ENCODE data around the gene C9orf85. TPM values are rescaled to one million over a fixed set of nuclear protein-coding genes. Genes with fewer than 3 reads are reported as not detected.

Gene C9orf85
- total and polyA plus RNA-seq, 7 donors, result 8.8 to 40.0 (median 13.3) TPM

GRCh38 chr9:71924576-71924975 lies 13.1 kb downstream of the C9orf85 start:
- H3K4me3 ChIP-seq, result no peak overlapping the region
- H3K36me3 ChIP-seq, result no peaks in the 10 kb centered on the region
- no peak overlapping the region for H3K27ac ChIP-seq
- intact Hi-C loops (cut with DNase I), result no loop called here
- H3K4me1 ChIP-seq, result peaks cover 0 to 10% (median 2%) of the 10 kb centered on the region in 4 donors
- DNase-seq, result no peak
- no peaks in the 10 kb centered on the region for H3K9me3 ChIP-seq
- H3K27me3 ChIP-seq, result no peaks in the 10 kb centered on the region
- TF ChIP-seq POLR2A (IDR thresholded peaks at IDR 0.05) (no peak), EP300 (IDR thresholded peaks at IDR 0.05) (no peak), POLR2AphosphoS5 (IDR thresholded peaks at IDR 0.05) (no peak), CTCF (IDR thresholded peaks at IDR 0.05) (no peak)

GRCh38 chr9:71925834-71926233 lies 14.4 kb downstream of the C9orf85 start:
- Histone ChIP-seq H3K9me3 (no peaks in the 10 kb centered on the region), H3K27me3 (no peaks in the 10 kb centered on the region), H3K4me1 (peaks cover 0 to 15% (median 6%) of the 10 kb centered on the region in 4 donors), H3K36me3 (no peaks in the 10 kb centered on the region), H3K4me3 (no peak overlapping the region), H3K27ac (no peak overlapping the region)
- intact Hi-C loops (cut with DNase I), result no loop called here
- no peak for DNase-seq
- TF ChIP-seq POLR2A (IDR thresholded peaks at IDR 0.05) (no peak), EP300 (IDR thresholded peaks at IDR 0.05) (no peak)

GRCh38 chr9:71928376-71928775 lies 16.9 kb downstream of the C9orf85 start:
- Histone ChIP-seq H3K4me3 (no peak overlapping the region), H3K9me3 (no peaks in the 10 kb centered on the region), H3K36me3 (no peaks in the 10 kb centered on the region), H3K4me1 (peaks cover 0 to 15% (median 6%) of the 10 kb centered on the region in 4 donors), H3K27me3 (no peaks in the 10 kb centered on the region), H3K27ac (no peak overlapping the region)
- TF ChIP-seq POLR2A (IDR thresholded peaks at IDR 0.05) (no peak), CTCF (IDR thresholded peaks at IDR 0.05) (no peak), EP300 (IDR thresholded peaks at IDR 0.05) (no peak), POLR2AphosphoS5 (IDR thresholded peaks at IDR 0.05) (no peak)
- no peak for DNase-seq
- intact Hi-C loops (cut with DNase I), result no loop called here
- 95 to 98% methylated on average over 1 of the region's 1 CpG for WGBS, 2 donors

- intact Hi-C loops (cut with DNase I), result no loop called here
- no peak for TF ChIP-seq POLR2AphosphoS5 (IDR thresholded peaks at IDR 0.05)
- no peak for TF ChIP-seq CTCF (IDR thresholded peaks at IDR 0.05)
- no peak for TF ChIP-seq EP300 (IDR thresholded peaks at IDR 0.05)
- TF ChIP-seq POLR2A (IDR thresholded peaks at IDR 0.05), result no peak
- Histone ChIP-seq H3K27ac (no peak overlapping the region), H3K36me3 (no peaks in the 10 kb centered on the region), H3K4me3 (no peak overlapping the region), H3K27me3 (no peaks in the 10 kb centered on the region), H3K4me1 (peaks cover 0 to 15% (median 6%) of the 10 kb centered on the region in 4 donors), H3K9me3 (no peaks in the 10 kb centered on the region)
- 47 to 82% methylated on average over 2 of the region's 2 CpGs for WGBS, 2 donors
- DNase-seq, result no peak
Measured at GRCh38 chr9:71928806-71929205, 17.4 kb downstream of the C9orf85 start.

GRCh38 chr9:71929223-71929622 lies 17.8 kb downstream of the C9orf85 start:
- Histone ChIP-seq H3K27ac (no peak overlapping the region), H3K4me3 (no peak overlapping the region), H3K9me3 (no peaks in the 10 kb centered on the region), H3K36me3 (no peaks in the 10 kb centered on the region), H3K4me1 (peaks cover 0 to 15% (median 6%) of the 10 kb centered on the region in 4 donors), H3K27me3 (no peaks in the 10 kb centered on the region)
- intact Hi-C loops (cut with DNase I), result no loop called here
- TF ChIP-seq POLR2A (IDR thresholded peaks at IDR 0.05), result no peak
- TF ChIP-seq CTCF (IDR thresholded peaks at IDR 0.05), result no peak
- TF ChIP-seq EP300 (IDR thresholded peaks at IDR 0.05), result no peak
- no peak for TF ChIP-seq POLR2AphosphoS5 (IDR thresholded peaks at IDR 0.05)
- WGBS, 2 donors, result 52 to 80% methylated on average over 2 of the region's 2 CpGs
- DNase-seq, result no peak
